Measurements from ENCODE around the gene GREM2.

Gene GREM2

GRCh38 chr1:240562111-240562590 lies 49.8 kb downstream of the GREM2 start:
- DNase-seq (ENCODE audit: low read depth in 2 of 2): no peak

- DNase-seq (ENCODE audit: low read depth in 2 of 2): no peak
Measured at GRCh38 chr1:240559781-240560180, 52.2 kb downstream of the GREM2 start.

DNA sequence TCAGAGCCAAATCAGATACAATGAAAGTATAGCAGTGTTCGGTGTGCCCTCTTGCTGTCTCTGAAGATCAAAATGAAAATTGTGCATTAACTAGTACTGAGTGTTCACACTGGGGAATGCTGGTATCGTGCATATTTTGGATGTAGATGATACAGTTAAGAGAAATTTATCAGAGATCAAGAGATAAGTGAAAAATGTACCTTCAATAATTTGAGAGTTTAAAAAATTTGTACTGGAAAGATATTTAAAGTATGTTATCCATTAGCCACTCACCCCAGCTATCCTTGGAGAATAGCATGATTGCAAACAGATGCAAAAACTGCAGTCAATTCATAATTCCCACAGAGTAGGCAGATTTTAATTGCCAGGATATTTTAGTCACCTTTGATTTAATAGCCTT lies 56.4 kb downstream of the GREM2 start:
- no peak for DNase-seq (ENCODE audit: low read depth in 2 of 2)

GRCh38 chr1:240553351-240553750 lies 58.6 kb downstream of the GREM2 start:
- no peak for DNase-seq (ENCODE audit: low read depth in 2 of 2)

GRCh38 chr1:240539769-240540414 lies 72.1 kb downstream of the GREM2 start:
- DNase-seq (ENCODE audit: low read depth in 2 of 2): no peak

GRCh38 chr1:240538776-240539430 lies 73.1 kb downstream of the GREM2 start:
- DNase-seq (ENCODE audit: low read depth in 2 of 2): no peak

DNA sequence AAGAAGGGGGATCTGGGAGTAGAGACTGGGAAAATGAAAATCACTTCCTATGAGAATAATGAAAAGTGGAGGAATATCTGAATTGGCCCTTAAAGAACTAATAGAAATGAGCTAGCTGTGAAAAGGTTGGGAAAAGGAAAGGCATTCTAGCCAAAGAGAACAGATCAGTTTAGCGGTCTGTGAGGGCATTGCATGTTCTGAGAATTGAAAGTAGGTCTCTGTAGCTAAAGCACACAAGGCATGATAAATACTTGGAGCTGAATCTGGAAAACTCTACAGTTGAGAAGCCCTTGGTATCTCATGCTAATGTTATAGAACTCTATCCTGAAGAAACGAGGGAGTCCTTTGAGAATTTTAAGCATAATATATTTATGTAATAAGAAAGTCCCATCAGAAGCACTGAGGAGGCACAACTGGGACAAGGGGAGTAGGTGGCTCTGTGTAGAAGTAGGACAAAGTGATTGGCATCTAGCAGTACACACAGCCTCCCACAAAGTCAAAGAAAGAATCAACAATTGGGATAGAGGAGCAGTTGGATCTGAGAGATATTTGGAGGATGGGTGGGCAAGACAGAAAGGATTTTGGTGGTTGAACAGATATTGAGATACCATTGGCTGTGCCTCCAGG lies 78.7 kb downstream of the GREM2 start:
- DNase-seq (ENCODE audit: low read depth in 2 of 2): no peak

- DNase-seq (ENCODE audit: low read depth in 2 of 2): no peak
Measured at GRCh38 chr1:240528591-240528990, 83.4 kb downstream of the GREM2 start.

GRCh38 chr1:240527086-240527485 lies 84.9 kb downstream of the GREM2 start:
- no peak for DNase-seq (ENCODE audit: low read depth in 2 of 2)

DNA sequence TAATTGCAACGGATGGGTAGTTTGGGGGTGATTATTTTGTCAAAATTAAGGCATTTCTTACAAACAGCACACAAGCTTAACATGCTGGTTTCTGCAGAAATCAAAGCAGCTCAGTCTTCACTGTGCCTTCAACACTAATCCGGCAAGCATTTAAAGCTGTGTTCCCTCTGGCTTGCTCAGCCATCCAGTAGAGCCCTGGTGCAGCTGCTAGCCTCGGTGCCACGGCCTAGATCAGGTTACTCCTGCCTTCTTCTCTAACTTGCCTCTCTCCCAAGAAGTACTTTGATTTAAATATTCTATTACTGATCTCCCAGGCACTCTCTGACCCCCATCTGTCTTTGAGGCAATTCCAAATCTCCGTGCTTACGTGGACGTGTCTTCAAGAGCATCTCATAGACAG lies 85.6 kb downstream of the GREM2 start:
- DNase-seq (ENCODE audit: low read depth in 2 of 2): no peak

DNA sequence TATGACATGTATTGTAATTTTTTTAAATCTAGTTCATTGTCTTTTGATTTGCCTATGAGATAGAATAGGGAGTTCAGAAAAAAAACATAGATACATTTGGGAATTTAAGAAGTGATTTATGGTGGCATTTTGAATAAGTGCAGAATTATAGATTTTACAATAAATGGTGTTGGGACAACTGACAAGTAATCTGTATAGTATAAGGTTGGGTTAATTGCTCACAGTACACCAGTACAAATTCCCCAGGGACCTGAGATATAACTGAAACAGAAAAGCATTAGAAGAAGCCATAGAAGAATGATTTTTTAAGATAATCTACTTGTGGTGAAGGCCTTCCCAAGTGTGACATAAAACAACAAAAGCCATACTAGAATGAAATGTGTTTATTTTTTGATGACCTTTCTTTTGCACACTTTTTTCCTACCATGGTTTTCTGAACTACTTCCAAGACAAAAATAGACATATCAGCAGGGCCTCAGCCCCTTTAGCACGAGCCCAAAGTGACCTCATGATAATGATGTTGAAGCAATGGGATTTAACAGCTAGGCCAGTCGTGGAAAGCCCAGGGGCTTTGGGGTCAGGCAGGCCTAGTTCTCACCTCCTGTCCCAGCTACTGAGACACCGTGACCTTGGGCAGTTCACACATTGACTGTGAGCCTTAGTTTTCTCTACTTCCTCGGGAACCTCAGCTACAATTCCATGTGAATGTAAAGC lies 87.4 kb downstream of the GREM2 start:
- no peak for DNase-seq (ENCODE audit: low read depth in 2 of 2)

DNA sequence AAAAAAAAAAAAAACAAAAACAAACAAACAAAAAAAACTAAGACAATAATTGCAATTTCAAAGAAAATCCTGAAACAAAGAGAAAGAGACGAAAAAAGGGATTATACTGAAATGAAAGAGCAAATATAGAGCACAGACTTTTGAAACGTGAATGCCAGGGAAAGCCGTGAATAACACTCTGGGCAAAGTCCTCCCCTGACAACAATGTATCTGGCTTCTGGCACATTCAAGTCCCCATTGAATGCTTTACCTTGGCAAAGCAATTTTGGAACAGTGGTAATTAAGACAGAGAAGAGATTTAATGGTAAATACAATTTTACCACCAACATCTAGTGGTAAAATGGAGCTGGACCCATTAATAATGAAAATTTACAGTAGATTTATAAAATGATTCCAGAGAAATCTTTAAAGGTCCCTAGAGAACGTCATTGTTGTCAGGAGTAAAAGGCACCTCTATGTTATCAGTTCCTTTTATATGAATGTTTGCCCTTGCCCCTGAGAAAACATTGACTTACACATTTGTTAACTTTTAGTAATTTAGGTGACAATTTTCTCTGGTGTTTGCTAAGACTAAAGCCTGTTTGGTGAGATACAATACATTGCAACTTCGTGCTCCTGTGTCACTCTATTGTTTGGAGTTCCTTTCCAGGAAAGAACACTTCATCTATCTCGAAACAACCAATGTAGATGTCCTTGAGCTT lies 89.7 kb downstream of the GREM2 start:
- DNase-seq (ENCODE audit: low read depth in 2 of 2): no peak

GRCh38 chr1:240517891-240518290 lies 94.1 kb downstream of the GREM2 start:
- DNase-seq (ENCODE audit: low read depth in 2 of 2): no peak

DNA sequence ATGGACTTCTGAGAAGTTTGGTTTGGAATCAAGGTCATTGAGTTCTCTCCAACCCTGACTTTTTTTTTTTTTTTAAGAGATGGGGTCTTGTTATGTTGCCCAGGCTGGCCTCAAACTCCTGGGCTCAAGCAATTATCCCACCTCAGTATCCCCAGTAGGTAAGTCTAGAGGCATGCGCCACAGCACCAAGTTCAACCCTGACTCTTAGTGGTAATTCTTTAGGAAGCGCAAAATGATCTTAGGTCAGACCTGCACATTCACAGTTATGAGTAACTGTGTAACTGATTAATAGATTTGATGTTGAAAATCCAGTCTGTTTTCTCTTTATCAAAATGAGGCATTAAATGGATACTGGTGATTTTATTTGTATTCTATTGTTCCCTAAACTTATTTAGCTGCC lies 95.9 kb downstream of the GREM2 start:
- no peak for DNase-seq (ENCODE audit: low read depth in 2 of 2)

GRCh38 chr1:240515505-240515904 lies 96.5 kb downstream of the GREM2 start:
- no peak for DNase-seq (ENCODE audit: low read depth in 2 of 2)

DNA sequence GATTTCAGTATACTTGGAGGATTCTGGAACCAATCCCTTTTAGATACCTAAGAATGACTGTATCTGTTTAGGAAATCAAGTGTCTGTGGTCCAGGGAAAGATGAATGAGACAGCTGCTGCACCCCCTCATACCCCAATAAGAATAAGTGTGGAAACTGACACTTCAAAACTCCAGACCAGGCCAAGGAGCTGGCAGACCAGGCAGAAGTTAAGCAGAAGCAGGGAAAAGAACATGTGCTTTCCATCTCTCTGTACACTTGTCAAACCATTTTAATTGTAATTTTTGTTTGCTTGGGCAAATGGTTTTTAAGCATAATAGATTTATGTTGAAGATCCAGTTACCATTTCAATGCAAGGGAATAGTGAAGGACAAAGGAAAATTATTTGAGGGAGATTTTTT lies 100.2 kb downstream of the GREM2 start:
- DNase-seq (ENCODE audit: low read depth in 2 of 2): no peak

DNA sequence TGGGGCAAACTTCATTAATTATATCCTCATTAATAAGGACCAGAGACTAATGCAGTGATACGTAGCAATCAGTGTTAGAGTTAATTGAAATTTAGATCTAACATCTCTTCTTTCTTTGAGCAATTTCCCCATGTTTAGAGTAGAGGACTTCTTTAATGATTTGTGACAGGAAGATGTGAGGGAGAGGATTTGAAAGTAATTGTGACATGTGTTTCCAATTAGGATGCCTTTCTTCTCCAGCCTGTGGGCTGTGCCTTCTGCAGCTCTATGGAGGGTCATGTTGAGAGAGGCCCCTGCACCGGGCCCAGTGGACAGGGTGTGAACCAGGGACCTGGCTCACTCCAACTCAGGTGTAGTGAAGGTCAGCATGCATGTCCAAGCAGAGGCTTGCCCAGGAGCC lies 103.0 kb downstream of the GREM2 start:
- no peak for DNase-seq (ENCODE audit: low read depth in 2 of 2)

- no peak for DNase-seq (ENCODE audit: low read depth in 2 of 2)
Measured at GRCh38 chr1:240508201-240508600, 103.8 kb downstream of the GREM2 start.

DNA sequence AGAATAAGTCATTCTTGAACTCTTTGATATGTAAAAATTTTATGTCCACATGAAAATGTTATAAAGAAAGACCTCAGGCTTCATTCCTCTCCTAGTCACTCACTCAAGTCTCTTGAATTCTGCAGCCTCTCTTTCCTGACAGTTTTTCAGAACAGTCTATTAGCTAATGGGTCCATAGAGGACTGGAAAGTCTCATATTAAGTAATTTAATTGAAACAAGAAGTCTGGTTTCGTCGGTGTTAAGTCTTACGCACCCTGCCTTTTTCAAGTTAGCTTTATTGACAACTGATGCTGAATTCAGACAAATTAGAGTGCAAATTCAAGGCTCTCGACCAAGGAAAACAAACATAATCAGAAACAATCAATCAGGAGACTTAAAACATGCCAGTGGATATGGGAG lies 105.8 kb downstream of the GREM2 start:
- no peak for DNase-seq (ENCODE audit: low read depth in 2 of 2)

DNA sequence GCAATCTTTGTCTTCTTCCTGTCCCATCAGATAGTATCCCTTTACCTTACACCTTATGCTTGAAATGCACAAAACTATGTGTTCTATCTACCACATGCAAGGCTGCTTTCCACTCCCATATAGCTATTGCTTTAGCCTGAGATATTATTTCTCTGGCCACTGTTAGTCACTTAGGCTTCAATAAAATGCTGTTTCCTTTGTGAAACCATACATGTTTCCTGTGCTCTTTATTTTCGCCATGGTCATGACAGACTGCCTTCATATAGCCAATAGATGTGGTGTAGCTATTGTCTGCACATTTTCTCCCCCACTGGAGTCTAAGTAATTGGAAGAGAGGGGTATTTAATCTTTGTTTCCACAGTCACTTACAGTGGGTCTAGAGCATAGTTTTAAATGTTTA lies 108.4 kb downstream of the GREM2 start:
- no peak for DNase-seq (ENCODE audit: low read depth in 2 of 2)

DNA sequence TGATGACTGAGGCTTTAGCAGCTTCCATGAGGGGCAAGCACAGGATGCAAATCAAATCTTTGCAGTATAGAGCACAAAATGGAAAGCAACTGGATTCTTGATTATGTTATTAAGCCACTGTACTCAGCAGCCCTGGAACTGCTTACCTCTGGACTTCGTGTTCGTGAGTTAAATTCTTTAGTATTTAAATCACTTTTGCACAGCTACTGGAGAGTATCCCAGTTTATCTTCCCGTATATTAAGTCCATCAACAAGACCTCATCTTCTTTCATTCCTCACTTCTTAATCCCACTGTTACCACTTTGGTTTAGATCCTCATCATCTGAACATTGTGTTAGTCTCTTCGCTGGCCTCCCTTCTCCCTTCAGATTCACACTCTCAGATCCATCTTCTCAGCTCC lies 108.9 kb downstream of the GREM2 start:
- DNase-seq (ENCODE audit: low read depth in 2 of 2): no peak

DNA sequence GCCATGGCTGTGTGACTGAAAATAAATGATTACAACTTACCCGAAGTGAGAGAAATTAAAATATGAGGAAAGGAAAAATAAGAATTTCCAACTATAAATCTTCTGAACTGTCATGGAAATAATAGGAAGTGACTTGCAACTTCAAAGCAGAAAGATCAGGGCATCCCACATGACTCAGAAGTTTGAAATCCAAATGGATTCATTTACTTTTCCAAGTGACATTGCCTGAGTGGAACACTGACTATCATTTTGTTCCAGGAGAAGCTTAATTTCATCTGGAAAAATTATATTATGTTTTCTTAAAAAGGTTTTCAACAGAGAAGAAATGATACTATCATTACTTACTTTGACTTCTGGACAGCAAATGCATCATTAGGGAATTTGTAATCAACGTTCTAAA lies 110.8 kb downstream of the GREM2 start:
- DNase-seq (ENCODE audit: low read depth in 2 of 2): no peak

Measured in stimulated activated CD8-positive, alpha-beta memory T cell treated with anti-CD3 and anti-CD28 coated beads, Interleukin-2, amount 100 ng/mL, for 48 hours (primary cell).